HCT116 (cell line): ENCODE data around the gene STK39. TPM values are rescaled to one million over a fixed set of nuclear protein-coding genes. Genes with fewer than 3 reads are reported as not detected.

ENCODE experiments used
- ATAC-seq: fragments of 200-7000 bp; cut with Tn5 transposase; 2 replicates; pipeline ENCODE4 v1.9.1; 2020; ENCODE audit warnings: mild to moderate bottlenecking, moderate library complexity
- BruUV-seq: library from RNA; stranded (reverse); fragments of 400-500 nt; replicated peaks from 2 replicates; lab custom pipeline; 2021; lab: Mats Ljungman, UMichigan
- CTCF ChIA-PET: fragments of 300-600 bp; sonication (Branson Sonifier 250); formaldehyde crosslinking; loops from one replicate; lab custom pipeline; 2021; ENCODE audit warnings: antibody characterized with exemption; lab: Charles Lee
- POLR2A ChIA-PET: fragments of 300-600, 350-600 bp; sonication (Branson Sonifier 250); formaldehyde crosslinking; loops from one replicate; lab custom pipeline; 2021; ENCODE audit warnings: antibody characterized with exemption; lab: Charles Lee
- RAD21 ChIA-PET, 2 experiments: fragments of 300-600 bp; sonication (Branson Sonifier 250); formaldehyde crosslinking; loops; one replicate each; lab custom pipeline; 2023; ENCODE audit warnings: low total read pairs in 2 of 2; ENCODE audit not compliant: uncharacterized antibody in 2 of 2, unreplicated experiment in 2 of 2, low non-redundant PET in 1 of 2; lab: Charles Lee
- DNase-seq: peaks from one replicate; pipeline ENCODE4 v3.0.0-alpha.2; 2010; ENCODE audit warnings: low read depth, low spot score
- H2AFZ ChIP-seq: fragments of 200-600 bp; shearing (Covaris generic), sonication (generic); 2 replicates; pipeline ENCODE4 v1.6.1; 2017; ENCODE audit warnings: low read depth, mixed run types, mixed read lengths, antibody characterized with exemption, low read length; ENCODE audit not compliant: poor library complexity, severe bottlenecking
- H3K27ac ChIP-seq: 2 replicates; pipeline ENCODE4 v1.5.1; 2012; ENCODE audit warnings: low read depth, low read length
- H3K27me3 ChIP-seq: fragments of 200-600 bp; sonication (generic); 2 replicates; pipeline ENCODE4 v1.6.1; 2016; ENCODE audit warnings: mixed run types, low read length, mixed read lengths; ENCODE audit not compliant: insufficient read depth
- H3K36me3 ChIP-seq, 2 experiments: fragments of 200-500 bp in 1 of 2; fragments of 200-600 bp in 1 of 2; sonication (Bioruptor generic) in 1 of 2; sonication (generic) in 1 of 2; 2 replicates each; pipeline versions ENCODE4 v1.5.1 to v1.6.1; 2014 to 2016; ENCODE audit warnings: low read length in 2 of 2, inconsistent platforms in 1 of 2, mixed read lengths in 1 of 2, mixed run types in 1 of 2; ENCODE audit not compliant: insufficient read depth in 2 of 2, control insufficient read depth in 1 of 2
- H3K4me1 ChIP-seq, 2 experiments: fragments of 200-600 bp in 1 of 2; sonication (generic) in 1 of 2; 2 replicates each; pipeline versions ENCODE4 v1.5.1 to v1.6.1; 2012 to 2017; ENCODE audit warnings: low read length in 2 of 2, inconsistent platforms in 1 of 2, mild to moderate bottlenecking in 1 of 2, mixed read lengths in 1 of 2, mixed run types in 1 of 2, moderate library complexity in 1 of 2; ENCODE audit not compliant: insufficient read depth in 2 of 2, control insufficient read depth in 1 of 2
- H3K4me2 ChIP-seq: fragments of 200-600 bp; sonication (generic); 2 replicates; pipeline ENCODE4 v1.6.1; 2017; ENCODE audit warnings: mixed run types, low read length, mixed read lengths
- H3K4me3 ChIP-seq, 2 experiments: fragments of 200-600 bp in 1 of 2; sonication (generic) in 1 of 2; replicated peaks in 1 of 2; 2 replicates each; pipeline ENCODE4 v1.5.1; 2011 to 2016; ENCODE audit warnings: low read length in 2 of 2, control low read depth in 1 of 2, low read depth in 1 of 2, mild to moderate bottlenecking in 1 of 2, mixed read lengths in 1 of 2, mixed run types in 1 of 2
- H3K79me2 ChIP-seq: fragments of 200-600 bp; sonication (generic); 2 replicates; pipeline ENCODE4 v1.6.1; 2017; ENCODE audit warnings: mild to moderate bottlenecking, mixed run types, low read length, moderate library complexity, mixed read lengths; ENCODE audit not compliant: insufficient read depth
- H3K9ac ChIP-seq: fragments of 200-600 bp; sonication (generic); 2 replicates; pipeline ENCODE4 v1.6.1; 2016; ENCODE audit warnings: low read length, mixed read lengths
- H3K9me2 ChIP-seq: fragments of 200-600 bp; sonication (generic), shearing (Covaris generic); 2 replicates; pipeline ENCODE4 v1.6.1; 2017; ENCODE audit warnings: mixed run types, mild to moderate bottlenecking, moderate library complexity; ENCODE audit not compliant: insufficient read depth
- H3K9me3 ChIP-seq, 2 experiments: fragments of 200-500 bp in 1 of 2; fragments of 200-600 bp in 1 of 2; sonication (Bioruptor generic) in 1 of 2; sonication (generic) in 1 of 2; 2 replicates each; pipeline ENCODE4 v1.6.1; 2014 to 2017; ENCODE audit warnings: low read length in 2 of 2, mixed read lengths in 2 of 2, inconsistent platforms in 1 of 2, low read depth in 1 of 2, mild to moderate bottlenecking in 1 of 2, mixed run types in 1 of 2, moderate library complexity in 1 of 2; ENCODE audit not compliant: control insufficient read depth in 1 of 2, insufficient read depth in 1 of 2
- H4K20me1 ChIP-seq: fragments of 200-600 bp; sonication (generic), shearing (Covaris generic); 2 replicates; pipeline ENCODE4 v1.6.1; 2017; ENCODE audit warnings: mixed run types, mild to moderate bottlenecking, moderate library complexity; ENCODE audit not compliant: insufficient read depth
- CBX3 ChIP-seq: IDR thresholded peaks from 2 replicates; pipeline ENCODE4 v1.6.1; 2012; ENCODE audit warnings: low read depth
- CEBPB ChIP-seq: IDR thresholded peaks from 2 replicates; pipeline ENCODE4 v1.6.1; 2012; ENCODE audit warnings: low read depth
- CTCF ChIP-seq, 3 experiments: fragments of 200-600 bp in 1 of 3; sonication (generic) in 1 of 3; IDR thresholded peaks in 2 of 3; conservative IDR thresholded peaks in 1 of 3; 2 replicates each; pipeline ENCODE4 v1.5.1; 2012 to 2017; ENCODE audit warnings: low read depth in 2 of 3, low read length in 2 of 3, antibody characterized with exemption in 1 of 3, borderline replicate concordance in 1 of 3, control low read depth in 1 of 3, mild to moderate bottlenecking in 1 of 3, mixed read lengths in 1 of 3, mixed run types in 1 of 3, moderate library complexity in 1 of 3; ENCODE audit not compliant: insufficient read depth in 1 of 3
- EGR1 ChIP-seq: IDR thresholded peaks from 2 replicates; pipeline ENCODE4 v1.6.1; 2012; ENCODE audit warnings: low read depth
- FOSL1 ChIP-seq: IDR thresholded peaks from 2 replicates; pipeline ENCODE4 v1.6.1; 2012; ENCODE audit warnings: low read depth
- JUND ChIP-seq: IDR thresholded peaks from 2 replicates; pipeline ENCODE4 v1.6.1; 2012
- MAX ChIP-seq: IDR thresholded peaks from 2 replicates; pipeline ENCODE4 v1.6.1; 2012
- POLR2A ChIP-seq: IDR thresholded peaks from 2 replicates; pipeline ENCODE4 v1.7.0; 2011; ENCODE audit warnings: borderline replicate concordance; ENCODE audit not compliant: insufficient read depth, insufficient read length; ENCODE audit errors: extremely low read depth
- POLR2AphosphoS5 ChIP-seq: IDR thresholded peaks from 2 replicates; pipeline ENCODE4 v1.6.1; 2011; ENCODE audit warnings: mild to moderate bottlenecking, low read depth, low read length, moderate library complexity
- REST ChIP-seq: IDR thresholded peaks from 2 replicates; pipeline ENCODE4 v1.6.1; 2012; ENCODE audit warnings: low read depth
- SP1 ChIP-seq: IDR thresholded peaks from 2 replicates; pipeline ENCODE4 v1.6.1; 2012; ENCODE audit warnings: low read depth
- TCF7L2 ChIP-seq: IDR thresholded peaks from 2 replicates; pipeline ENCODE4 v1.7.0; 2011; ENCODE audit warnings: borderline replicate concordance, inconsistent platforms; ENCODE audit not compliant: insufficient read depth, insufficient read length; ENCODE audit errors: extremely low read depth
- YY1 ChIP-seq: IDR thresholded peaks from 2 replicates; pipeline ENCODE4 v1.6.1; 2011; ENCODE audit warnings: low read length, low read depth, moderate library complexity, mild to moderate bottlenecking; ENCODE audit not compliant: insufficient replicate concordance; ENCODE audit errors: extremely low read depth
- ZNF274 ChIP-seq: fragments of 200-500 bp; sonication (Bioruptor generic); IDR thresholded peaks from 2 replicates; pipeline ENCODE4 v1.6.1; 2014; ENCODE audit warnings: mild to moderate bottlenecking, low read depth, low read length, inconsistent platforms
- intact Hi-C: fragments of 100-400 bp; cut with micrococcal nuclease; formaldehyde crosslinking; loops from 2 replicates; pipeline ENCODE4 v1.10.0; 2022
- total RNA-seq: library from RNA; stranded (reverse); gene quantifications from one replicate; pipeline ENCODE4 v1.2.1, GENCODE V29; 2021; ENCODE audit not compliant: unreplicated experiment

The STK39 gene
- total RNA-seq, 1 experiment from 2014 or later: 118 TPM

- H3K4me1 ChIP-seq: peaks cover 4 to 28% of the 10 kb centered on the region in 2 experiments
- no peak overlapping the region for H3K4me3 ChIP-seq
- ATAC-seq (no peak), DNase-seq (no peak)
- H2AFZ ChIP-seq: no peak overlapping the region
- TF ChIP-seq EGR1 (no peak), POLR2A (no peak)
- H3K9me2 ChIP-seq: no peaks in the 10 kb centered on the region
- H3K36me3 ChIP-seq: peaks cover 3 to 50% of the 10 kb centered on the region in 2 experiments; a peak in 2 of 4 replicates
- H3K9me3 ChIP-seq: no peaks in the 10 kb centered on the region
- ChIA-PET POLR2A (no interaction called here), RAD21 (no interaction called here), CTCF (interaction anchor here (1.0 to 1.2 kb wide), 3 partner anchors 16 to 211 kb away, joined by 3 to 8 read pairs (median 6); no protein-coding TSS in a partner anchor)
- no peak overlapping the region for H3K27ac ChIP-seq
- H4K20me1 ChIP-seq: no peaks in the 10 kb centered on the region
- H3K27me3 ChIP-seq: no peaks in the 10 kb centered on the region
- no peak overlapping the region for H3K9ac ChIP-seq
- no TSS peak for BruUV-seq
- intact Hi-C loops: loop anchor here (2.0 to 10.0 kb wide), 2 partner anchors 201 to 619 kb away; no protein-coding TSS in a partner anchor
- no peak overlapping the region for H3K4me2 ChIP-seq
- peaks cover 71% of the 10 kb centered on the region for H3K79me2 ChIP-seq
Measured at GRCh38 chr2:168135630-168136029, 111.8 kb downstream of the STK39 start.

GRCh38 chr2:168135121-168135520 is 112.3 kb downstream of the STK39 start:
- no peak overlapping the region for H3K27ac ChIP-seq
- CTCF ChIA-PET: interaction anchor here (1.0 to 1.2 kb wide), 3 partner anchors 16 to 212 kb away, joined by 3 to 8 read pairs (median 6); no protein-coding TSS in a partner anchor
- H4K20me1 ChIP-seq: no peaks in the 10 kb centered on the region
- H3K9me2 ChIP-seq: no peaks in the 10 kb centered on the region
- H3K9me3 ChIP-seq: no peaks in the 10 kb centered on the region
- no TSS peak for BruUV-seq
- RAD21 ChIA-PET: no interaction called here
- H3K4me2 ChIP-seq: no peak overlapping the region
- no peak for TF ChIP-seq CTCF (IDR thresholded peaks at IDR 0.05 in 2 of 3, conservative IDR thresholded peaks at IDR 0.05 in 1 of 3; ENCODE audit: borderline replicate concordance in 1 of 3, insufficient read depth in 1 of 3, low read depth in 2 of 3, low read length in 2 of 3)
- TF ChIP-seq TCF7L2: no peak
- no peak for TF ChIP-seq SP1
- TF ChIP-seq ZNF274: no peak
- no peak for TF ChIP-seq YY1
- no peak for TF ChIP-seq MAX
- TF ChIP-seq JUND: no peak
- TF ChIP-seq REST: no peak
- no peak for TF ChIP-seq CBX3
- TF ChIP-seq POLR2AphosphoS5: no peak
- no peak for TF ChIP-seq FOSL1
- no peak for TF ChIP-seq POLR2A
- no peak for TF ChIP-seq CEBPB
- no peak overlapping the region for H3K4me3 ChIP-seq
- H3K4me1 ChIP-seq: peaks cover 4 to 28% of the 10 kb centered on the region in 2 experiments
- DNase-seq (no peak), ATAC-seq (no peak)
- intact Hi-C loops: loop anchor here (10.0 kb wide), 1 partner anchor 620 kb away; no protein-coding TSS in a partner anchor
- no peak overlapping the region for H3K9ac ChIP-seq
- H3K79me2 ChIP-seq: peaks cover 71% of the 10 kb centered on the region
- no peak overlapping the region for H2AFZ ChIP-seq
- POLR2A ChIA-PET: no interaction called here
- no peaks in the 10 kb centered on the region for H3K27me3 ChIP-seq
- peaks cover 3 to 50% of the 10 kb centered on the region in 2 experiments; a peak in 2 of 4 replicates for H3K36me3 ChIP-seq
